HL-60 (cell line): ENCODE results near the gene B3GALNT2.

Experiments used
- CTCF ChIP-seq: IDR thresholded peaks from one replicate; pipeline ENCODE4 v1.5.1; 2011; ENCODE audit warnings: low read length, control low read depth, inconsistent platforms; ENCODE audit not compliant: insufficient read depth
- GABPA ChIP-seq: IDR thresholded peaks from 2 replicates; pipeline ENCODE4 v1.6.1; 2012; ENCODE audit warnings: low read depth
- POLR2AphosphoS5 ChIP-seq: IDR thresholded peaks from 2 replicates; pipeline ENCODE4 v1.6.1; 2012; ENCODE audit warnings: low read depth
- REST ChIP-seq: IDR thresholded peaks from 2 replicates; pipeline ENCODE4 v1.6.1; 2012; ENCODE audit warnings: low read depth; ENCODE audit not compliant: insufficient replicate concordance
- SPI1 ChIP-seq: IDR thresholded peaks from 2 replicates; pipeline ENCODE4 v1.6.1; 2012; ENCODE audit warnings: low read depth, mild to moderate bottlenecking, borderline replicate concordance

- TF ChIP-seq CTCF (no peak), GABPA (no peak), POLR2AphosphoS5 (no peak), REST (no peak), SPI1 (no peak)
Observed at GRCh38 chr1:235403593-235403992, 100.7 kb downstream of the B3GALNT2 start.
